HFF-Myc (cell line): Measurements from ENCODE around the gene ATP11A.

ENCODE experiments used
- DNase-seq: peaks from one replicate; pipeline ENCODE4 v3.0.0-alpha.2; 2011; ENCODE audit warnings: low read depth; ENCODE audit errors: extremely low read depth
- H3K4me3 ChIP-seq: replicated peaks from 2 replicates; pipeline ENCODE4 v1.5.1; 2011; ENCODE audit warnings: low read depth, mild to moderate bottlenecking, control low read depth, low read length
- TF ChIP-seq, protein P1 (sequence below): IDR thresholded peaks from 2 replicates; pipeline ENCODE4 v1.5.1; 2012; ENCODE audit warnings: mild to moderate bottlenecking, low read depth, low read length, control low read depth; ENCODE audit errors: missing control alignments

ATP11A gene

GRCh38 chr13:112772539-112772909 lies 82.7 kb downstream of the ATP11A start:
- TF ChIP-seq, protein P1, sequence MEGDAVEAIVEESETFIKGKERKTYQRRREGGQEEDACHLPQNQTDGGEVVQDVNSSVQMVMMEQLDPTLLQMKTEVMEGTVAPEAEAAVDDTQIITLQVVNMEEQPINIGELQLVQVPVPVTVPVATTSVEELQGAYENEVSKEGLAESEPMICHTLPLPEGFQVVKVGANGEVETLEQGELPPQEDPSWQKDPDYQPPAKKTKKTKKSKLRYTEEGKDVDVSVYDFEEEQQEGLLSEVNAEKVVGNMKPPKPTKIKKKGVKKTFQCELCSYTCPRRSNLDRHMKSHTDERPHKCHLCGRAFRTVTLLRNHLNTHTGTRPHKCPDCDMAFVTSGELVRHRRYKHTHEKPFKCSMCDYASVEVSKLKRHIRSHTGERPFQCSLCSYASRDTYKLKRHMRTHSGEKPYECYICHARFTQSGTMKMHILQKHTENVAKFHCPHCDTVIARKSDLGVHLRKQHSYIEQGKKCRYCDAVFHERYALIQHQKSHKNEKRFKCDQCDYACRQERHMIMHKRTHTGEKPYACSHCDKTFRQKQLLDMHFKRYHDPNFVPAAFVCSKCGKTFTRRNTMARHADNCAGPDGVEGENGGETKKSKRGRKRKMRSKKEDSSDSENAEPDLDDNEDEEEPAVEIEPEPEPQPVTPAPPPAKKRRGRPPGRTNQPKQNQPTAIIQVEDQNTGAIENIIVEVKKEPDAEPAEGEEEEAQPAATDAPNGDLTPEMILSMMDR: no peak
- no peak for DNase-seq
- H3K4me3 ChIP-seq: no peak overlapping the region

- H3K4me3 ChIP-seq: no peak overlapping the region
- TF ChIP-seq, protein P1: no peak
- no peak for DNase-seq
Measured at GRCh38 chr13:112772929-112773328, 83.1 kb downstream of the ATP11A start.

GRCh38 chr13:112773601-112774447 lies 84.0 kb downstream of the ATP11A start:
- no peak overlapping the region for H3K4me3 ChIP-seq
- no peak for DNase-seq
- TF ChIP-seq, protein P1: no peak

GRCh38 chr13:112774448-112774792 lies 84.6 kb downstream of the ATP11A start:
- TF ChIP-seq, protein P1: no peak
- no peak for DNase-seq
- no peak overlapping the region for H3K4me3 ChIP-seq

- TF ChIP-seq, protein P1: no peak
- H3K4me3 ChIP-seq: no peak overlapping the region
- DNase-seq: no peak
Measured at GRCh38 chr13:112774829-112775565, 85.2 kb downstream of the ATP11A start.

GRCh38 chr13:112775791-112776279 lies 86.0 kb downstream of the ATP11A start:
- TF ChIP-seq, protein P1: no peak
- no peak for DNase-seq
- H3K4me3 ChIP-seq: no peak overlapping the region
